Lower leg skin (tissue), 3 donors: Measurements from ENCODE around the gene KCNIP4.

ENCODE experiments used
- POLR2A ChIP-seq, 2 donors: fragments of 450-650 bp; IDR thresholded peaks; one replicate each; pipeline ENCODE4 v1.6.1; 2016 to 2017; ENCODE audit warnings: antibody characterized with exemption in 2 of 2, mild to moderate bottlenecking in 1 of 2, moderate library complexity in 1 of 2
- TF ChIP-seq, protein P1 (sequence below), 3 donors: fragments of 450-650 bp; IDR thresholded peaks; one replicate each; pipeline ENCODE4 v1.5.1; 2016; ENCODE audit warnings: antibody characterized with exemption in 3 of 3, mild to moderate bottlenecking in 3 of 3, moderate library complexity in 2 of 3

DNA sequence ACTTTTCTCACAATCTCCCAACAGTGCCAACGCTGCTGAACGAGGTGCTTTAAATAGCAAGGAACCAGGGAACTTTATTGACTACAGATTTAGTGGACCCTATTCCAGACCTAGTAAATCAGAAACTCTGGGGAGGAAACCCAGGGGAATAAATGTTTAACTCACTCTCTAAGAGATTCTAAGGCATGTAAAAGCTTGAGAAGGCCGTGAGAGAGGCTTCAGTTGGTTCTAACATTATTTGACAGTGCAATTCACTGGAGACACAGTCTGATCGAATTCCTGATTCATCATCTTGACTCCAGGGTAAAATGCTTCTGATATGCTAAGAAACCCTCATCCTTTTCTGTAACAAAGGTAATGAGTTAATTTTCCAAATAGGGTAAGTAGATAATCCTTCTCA, 494.4 kb downstream of the KCNIP4 start:
- no peak for TF ChIP-seq POLR2A (IDR thresholded peaks at IDR 0.05)
- TF ChIP-seq, protein P1, sequence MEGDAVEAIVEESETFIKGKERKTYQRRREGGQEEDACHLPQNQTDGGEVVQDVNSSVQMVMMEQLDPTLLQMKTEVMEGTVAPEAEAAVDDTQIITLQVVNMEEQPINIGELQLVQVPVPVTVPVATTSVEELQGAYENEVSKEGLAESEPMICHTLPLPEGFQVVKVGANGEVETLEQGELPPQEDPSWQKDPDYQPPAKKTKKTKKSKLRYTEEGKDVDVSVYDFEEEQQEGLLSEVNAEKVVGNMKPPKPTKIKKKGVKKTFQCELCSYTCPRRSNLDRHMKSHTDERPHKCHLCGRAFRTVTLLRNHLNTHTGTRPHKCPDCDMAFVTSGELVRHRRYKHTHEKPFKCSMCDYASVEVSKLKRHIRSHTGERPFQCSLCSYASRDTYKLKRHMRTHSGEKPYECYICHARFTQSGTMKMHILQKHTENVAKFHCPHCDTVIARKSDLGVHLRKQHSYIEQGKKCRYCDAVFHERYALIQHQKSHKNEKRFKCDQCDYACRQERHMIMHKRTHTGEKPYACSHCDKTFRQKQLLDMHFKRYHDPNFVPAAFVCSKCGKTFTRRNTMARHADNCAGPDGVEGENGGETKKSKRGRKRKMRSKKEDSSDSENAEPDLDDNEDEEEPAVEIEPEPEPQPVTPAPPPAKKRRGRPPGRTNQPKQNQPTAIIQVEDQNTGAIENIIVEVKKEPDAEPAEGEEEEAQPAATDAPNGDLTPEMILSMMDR (IDR thresholded peaks at IDR 0.05): no peak
